ENCODE measurements around the gene GRK5.

DNA sequence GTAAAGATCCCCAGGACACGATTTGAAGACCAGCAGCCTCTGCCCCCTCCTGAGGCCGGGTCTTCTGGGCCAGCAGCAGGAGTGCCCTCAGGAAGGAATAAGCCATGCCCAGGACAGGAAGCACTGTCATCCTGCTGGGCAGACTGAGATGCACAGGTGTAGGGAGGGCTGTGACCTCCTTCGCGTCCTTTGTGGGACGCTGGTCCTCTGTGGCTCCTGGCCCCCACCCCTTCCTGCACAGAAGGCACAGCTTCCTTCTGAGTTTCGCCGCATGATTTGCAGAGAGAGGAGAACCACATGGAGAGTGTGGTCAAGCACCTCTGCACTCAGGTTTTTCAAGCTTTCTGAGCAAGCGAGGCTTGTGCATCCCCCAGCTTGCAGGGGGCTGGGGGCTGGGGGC, 222.4 kb downstream of the GRK5 start:
- TF ChIP-seq CTCF (IDR thresholded peaks at IDR 0.05) (no peak), POLR2A (IDR thresholded peaks at IDR 0.05) (no peak)

Data from thyroid gland (tissue), 4 donors.